Lower leg skin (tissue), 3 donors: ENCODE measurements around the gene PPFIA1.

Experiments used
- POLR2A ChIP-seq, 2 donors: fragments of 450-650 bp; IDR thresholded peaks; one replicate each; pipeline ENCODE4 v1.6.1; 2016 to 2017; ENCODE audit warnings: antibody characterized with exemption in 2 of 2, mild to moderate bottlenecking in 1 of 2, moderate library complexity in 1 of 2
- TF ChIP-seq, protein P1 (sequence below), 3 donors: fragments of 450-650 bp; IDR thresholded peaks; one replicate each; pipeline ENCODE4 v1.5.1; 2016; ENCODE audit warnings: antibody characterized with exemption in 3 of 3, mild to moderate bottlenecking in 3 of 3, moderate library complexity in 2 of 3

GRCh38 chr11:70220920-70221319 lies 49.6 kb upstream of the PPFIA1 start:
- TF ChIP-seq, protein P1, sequence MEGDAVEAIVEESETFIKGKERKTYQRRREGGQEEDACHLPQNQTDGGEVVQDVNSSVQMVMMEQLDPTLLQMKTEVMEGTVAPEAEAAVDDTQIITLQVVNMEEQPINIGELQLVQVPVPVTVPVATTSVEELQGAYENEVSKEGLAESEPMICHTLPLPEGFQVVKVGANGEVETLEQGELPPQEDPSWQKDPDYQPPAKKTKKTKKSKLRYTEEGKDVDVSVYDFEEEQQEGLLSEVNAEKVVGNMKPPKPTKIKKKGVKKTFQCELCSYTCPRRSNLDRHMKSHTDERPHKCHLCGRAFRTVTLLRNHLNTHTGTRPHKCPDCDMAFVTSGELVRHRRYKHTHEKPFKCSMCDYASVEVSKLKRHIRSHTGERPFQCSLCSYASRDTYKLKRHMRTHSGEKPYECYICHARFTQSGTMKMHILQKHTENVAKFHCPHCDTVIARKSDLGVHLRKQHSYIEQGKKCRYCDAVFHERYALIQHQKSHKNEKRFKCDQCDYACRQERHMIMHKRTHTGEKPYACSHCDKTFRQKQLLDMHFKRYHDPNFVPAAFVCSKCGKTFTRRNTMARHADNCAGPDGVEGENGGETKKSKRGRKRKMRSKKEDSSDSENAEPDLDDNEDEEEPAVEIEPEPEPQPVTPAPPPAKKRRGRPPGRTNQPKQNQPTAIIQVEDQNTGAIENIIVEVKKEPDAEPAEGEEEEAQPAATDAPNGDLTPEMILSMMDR (IDR thresholded peaks at IDR 0.05): no peak
- TF ChIP-seq POLR2A (IDR thresholded peaks at IDR 0.05): no peak
